Epithelial cell of esophagus (primary cell): Measurements from ENCODE around the gene TMBIM1.

Source experiments
- DNase-seq: peaks from one replicate; pipeline ENCODE4 v3.0.0; 2010; ENCODE audit warnings: low read depth
- H3K4me3 ChIP-seq: 2 replicates; pipeline ENCODE4 v1.5.1; 2011; ENCODE audit warnings: mild to moderate bottlenecking, low read length, control low read depth
- TF ChIP-seq, protein P1 (sequence below): IDR thresholded peaks from 2 replicates; pipeline ENCODE4 v1.5.1; 2011; ENCODE audit warnings: low read depth, mild to moderate bottlenecking, low read length, control low read depth, inconsistent platforms; ENCODE audit not compliant: insufficient read depth; ENCODE audit errors: missing control alignments

TMBIM1 gene

DNA sequence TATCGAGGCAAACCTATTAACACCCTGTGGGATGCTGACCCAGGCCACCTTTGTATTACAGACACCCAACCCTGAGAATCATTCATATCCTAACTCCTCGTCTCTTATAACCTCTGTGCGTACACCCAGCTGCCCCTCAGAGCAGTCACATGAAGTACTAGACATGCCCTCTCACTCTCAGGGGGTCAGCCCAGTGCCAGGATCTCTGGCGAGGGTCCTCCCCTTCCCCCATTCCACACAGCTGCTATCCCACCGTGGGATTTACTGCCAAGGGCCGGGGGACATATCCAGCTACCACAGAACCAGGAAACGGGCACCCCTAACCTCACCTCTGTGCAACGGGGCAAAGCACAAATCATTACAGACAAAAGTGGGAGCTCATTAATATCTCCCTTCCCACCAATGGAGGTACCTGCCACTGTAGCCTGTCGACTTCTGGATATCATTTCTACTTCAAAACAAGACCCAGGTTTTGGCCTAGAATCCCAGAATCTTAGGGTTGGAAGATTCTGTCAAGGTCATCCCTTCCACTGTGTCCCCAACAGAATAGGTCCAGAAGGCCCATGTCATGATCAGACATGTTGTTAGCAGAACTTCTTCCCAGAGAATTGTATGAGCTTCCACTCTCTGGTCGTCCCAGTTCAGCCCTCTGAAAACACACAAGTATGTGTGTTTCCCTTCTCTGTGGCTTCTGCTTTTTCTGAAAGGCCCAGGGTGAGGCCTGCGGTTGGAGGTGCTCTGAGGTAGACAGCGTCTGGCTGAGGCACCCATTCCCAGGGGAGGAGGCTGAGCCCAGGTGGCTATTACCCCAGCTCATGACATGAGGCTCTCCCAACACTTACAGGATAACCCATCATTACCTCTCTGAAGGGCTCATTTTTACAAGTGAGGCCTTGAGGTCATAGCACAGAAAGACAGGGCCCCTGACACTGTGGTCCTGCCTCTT is 1.7 kb downstream of the TMBIM1 start:
- peak; percentile 39 for DNase-seq
- H3K4me3 ChIP-seq: peak overlapping the region; percentile 95
- TF ChIP-seq, protein P1, sequence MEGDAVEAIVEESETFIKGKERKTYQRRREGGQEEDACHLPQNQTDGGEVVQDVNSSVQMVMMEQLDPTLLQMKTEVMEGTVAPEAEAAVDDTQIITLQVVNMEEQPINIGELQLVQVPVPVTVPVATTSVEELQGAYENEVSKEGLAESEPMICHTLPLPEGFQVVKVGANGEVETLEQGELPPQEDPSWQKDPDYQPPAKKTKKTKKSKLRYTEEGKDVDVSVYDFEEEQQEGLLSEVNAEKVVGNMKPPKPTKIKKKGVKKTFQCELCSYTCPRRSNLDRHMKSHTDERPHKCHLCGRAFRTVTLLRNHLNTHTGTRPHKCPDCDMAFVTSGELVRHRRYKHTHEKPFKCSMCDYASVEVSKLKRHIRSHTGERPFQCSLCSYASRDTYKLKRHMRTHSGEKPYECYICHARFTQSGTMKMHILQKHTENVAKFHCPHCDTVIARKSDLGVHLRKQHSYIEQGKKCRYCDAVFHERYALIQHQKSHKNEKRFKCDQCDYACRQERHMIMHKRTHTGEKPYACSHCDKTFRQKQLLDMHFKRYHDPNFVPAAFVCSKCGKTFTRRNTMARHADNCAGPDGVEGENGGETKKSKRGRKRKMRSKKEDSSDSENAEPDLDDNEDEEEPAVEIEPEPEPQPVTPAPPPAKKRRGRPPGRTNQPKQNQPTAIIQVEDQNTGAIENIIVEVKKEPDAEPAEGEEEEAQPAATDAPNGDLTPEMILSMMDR: no peak

DNA sequence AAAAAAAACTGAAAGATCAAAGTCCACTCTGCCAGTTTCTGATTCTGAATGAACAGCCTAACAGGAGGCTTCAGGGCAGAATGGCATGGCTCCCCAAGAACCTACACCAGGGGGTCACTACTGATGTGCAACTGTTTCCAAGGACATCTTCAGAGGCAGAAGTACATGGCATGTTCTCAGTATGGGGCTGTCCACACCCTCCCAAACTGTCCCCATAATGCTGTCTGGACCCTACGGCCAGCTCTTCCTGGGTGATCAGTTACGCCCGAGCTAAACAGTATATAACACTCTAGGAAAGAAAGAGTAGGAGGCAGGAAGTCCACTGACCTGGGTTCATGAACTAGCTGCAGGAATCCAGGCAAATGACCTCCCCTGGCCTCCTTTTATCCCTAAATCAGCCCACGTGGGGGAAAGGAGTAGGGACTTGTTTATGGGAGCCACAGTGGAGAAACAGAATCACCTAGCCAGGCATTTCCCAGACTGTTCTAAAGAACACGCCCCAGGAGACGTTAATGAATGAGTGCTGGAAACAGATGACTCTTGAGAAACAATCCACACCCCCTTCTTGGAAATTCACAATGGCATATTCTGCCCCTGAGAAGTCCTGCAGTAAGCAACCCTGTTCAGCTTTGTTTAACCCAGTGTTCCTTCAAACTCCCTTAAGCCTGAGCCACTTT is 2.5 kb downstream of the TMBIM1 start:
- peak; percentile 82 for DNase-seq
- H3K4me3 ChIP-seq: peak overlapping the region; percentile 95
- TF ChIP-seq, protein P1: no peak

DNA sequence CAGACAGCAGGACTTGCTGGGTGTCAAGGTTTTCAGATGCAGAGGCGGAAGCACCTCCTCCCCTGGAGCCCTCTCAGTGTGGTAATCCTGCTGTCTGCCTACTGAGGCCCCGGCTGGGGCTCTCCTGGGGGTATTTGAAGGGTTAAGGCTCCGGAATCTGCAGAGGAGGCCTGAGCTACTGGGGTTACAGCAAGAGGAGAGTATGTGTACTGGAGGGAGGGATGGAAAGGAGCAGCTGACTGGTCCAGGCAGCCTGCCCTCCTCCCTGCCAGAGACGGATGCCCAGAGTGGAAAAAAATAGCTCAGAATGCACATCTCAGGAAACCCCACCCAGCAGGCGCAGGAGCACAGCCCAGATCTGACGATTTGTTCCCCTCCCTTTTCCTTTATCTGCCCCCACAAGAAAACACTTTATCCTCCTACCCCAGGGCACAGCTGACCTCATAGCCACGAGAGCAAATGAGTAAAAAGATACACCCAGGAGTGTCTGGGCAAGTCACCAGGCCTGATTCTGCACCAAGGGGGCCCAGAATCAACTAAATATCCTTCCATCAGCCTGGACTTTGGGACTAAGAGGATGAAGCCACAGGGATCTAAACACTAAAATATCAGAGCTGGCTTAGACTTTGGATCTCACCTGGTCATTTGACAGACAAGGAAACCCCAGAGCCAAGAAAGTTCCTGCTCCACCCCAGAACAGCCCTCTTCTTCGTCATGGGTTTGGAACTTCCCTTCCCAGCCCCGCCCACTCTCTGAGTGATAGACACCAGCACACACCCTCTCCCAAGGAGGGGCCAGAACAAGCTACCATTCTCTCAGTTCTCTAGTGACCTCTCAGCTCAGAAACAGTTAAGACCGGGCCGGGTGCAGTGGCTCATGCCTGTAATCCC is 5.5 kb downstream of the TMBIM1 start:
- peak overlapping the region; percentile 54 for H3K4me3 ChIP-seq

DNA sequence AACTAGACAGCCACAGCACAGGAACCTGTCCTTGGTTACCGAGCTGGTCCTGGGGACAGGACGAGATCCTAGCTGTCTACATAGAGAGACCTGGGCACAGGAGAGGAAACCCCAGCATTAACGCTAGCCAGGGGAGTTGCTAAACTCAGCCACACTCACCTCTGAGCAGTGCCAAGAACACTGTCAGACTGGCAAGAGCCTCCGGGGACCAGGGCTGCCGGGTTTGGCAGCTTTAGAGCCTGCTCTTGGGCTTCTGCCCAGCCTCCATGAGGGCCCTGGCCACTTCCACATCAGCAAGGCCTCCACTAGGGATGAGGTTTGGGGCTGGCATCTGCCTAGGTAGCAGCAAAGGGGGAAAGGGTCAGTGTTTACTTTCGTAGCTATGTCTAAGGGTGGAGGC is 6.7 kb downstream of the TMBIM1 start:
- H3K4me3 ChIP-seq: peak overlapping the region; percentile 54
- TF ChIP-seq, protein P1: no peak
- peak; percentile 72 for DNase-seq

More for the DNA sequence above, 5.5 kb downstream of the TMBIM1 start:
- peak; percentile 98 for DNase-seq
- TF ChIP-seq, protein P1: no peak

DNA sequence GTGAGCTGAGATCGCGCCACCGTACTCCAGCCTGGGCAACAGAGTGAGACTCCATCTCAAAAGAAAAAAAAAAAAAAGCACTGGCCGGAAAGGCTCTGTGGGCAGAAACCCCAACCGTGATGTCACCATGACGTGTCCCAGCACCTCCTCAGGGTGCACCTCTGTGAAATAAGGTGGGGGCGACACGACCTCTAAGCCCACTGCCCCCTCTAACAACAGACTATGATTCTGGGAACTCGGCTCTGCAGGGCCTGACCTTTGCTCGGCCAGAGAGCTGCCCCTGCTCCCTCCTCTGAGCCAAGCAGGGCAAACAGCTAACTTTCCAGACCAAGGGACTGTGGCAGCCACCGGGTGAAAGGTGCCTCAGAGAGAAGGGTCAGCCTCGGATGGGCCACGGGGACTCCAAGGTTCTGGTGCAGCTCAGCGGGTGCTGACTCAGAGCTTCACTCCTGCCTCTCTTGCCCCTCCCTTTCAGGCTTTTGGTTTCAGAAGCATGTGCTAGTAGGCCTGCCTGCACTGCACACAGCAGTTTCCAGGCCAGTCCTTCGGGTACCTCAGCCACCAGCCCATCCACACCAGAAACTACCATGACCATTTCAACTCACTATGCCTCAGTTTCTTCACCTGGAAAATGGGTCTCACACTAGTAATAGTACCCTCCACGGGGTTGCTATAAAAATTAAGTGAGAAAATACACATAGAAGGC is 8.0 kb downstream of the TMBIM1 start:
- TF ChIP-seq, protein P1: no peak
- H3K4me3 ChIP-seq: peak overlapping the region; percentile 9
- DNase-seq: peak; percentile 90

DNA sequence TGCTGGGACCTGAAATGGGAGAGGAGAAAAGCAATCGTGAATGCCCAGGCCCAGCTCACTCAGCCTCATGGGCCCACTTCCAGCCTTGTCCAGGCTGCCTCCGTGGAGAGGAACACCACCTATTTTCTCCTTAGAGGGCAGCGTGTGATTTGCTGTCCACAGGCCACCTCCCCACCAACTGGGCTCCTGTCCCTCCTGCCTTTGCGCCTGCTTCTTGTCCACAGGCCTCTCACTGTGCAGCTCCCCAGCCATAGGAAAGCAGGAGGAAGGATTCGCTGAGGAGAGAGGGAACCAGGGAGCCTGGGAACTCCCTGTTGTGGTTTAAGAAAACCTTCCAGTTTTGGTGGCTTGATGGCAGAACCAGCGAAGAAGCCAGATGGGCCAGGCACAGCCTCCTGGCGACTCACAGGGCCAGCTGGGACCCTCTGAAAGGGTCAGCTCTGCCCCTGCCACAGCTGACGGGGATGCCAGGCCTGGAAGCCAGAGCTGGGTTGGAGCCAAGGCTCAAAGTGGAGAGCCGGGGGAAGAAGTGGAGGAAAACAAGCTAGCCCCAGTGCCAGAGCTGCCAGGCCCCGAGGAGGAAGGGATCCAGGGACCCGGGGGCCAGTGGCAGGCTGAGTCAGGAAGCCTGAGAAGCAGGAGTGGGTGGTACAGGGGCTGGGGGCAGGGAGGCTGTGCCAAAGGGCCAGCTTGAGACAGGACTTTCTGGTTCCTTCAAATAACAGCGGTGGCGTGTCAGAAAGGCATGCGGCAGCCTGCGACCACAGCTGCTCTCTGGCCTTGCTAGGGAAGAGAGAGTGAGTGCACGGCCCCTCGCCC is 9.9 kb downstream of the TMBIM1 start:
- peak overlapping the region; percentile 9 for H3K4me3 ChIP-seq
- peak; percentile 94 for DNase-seq
- TF ChIP-seq, protein P1: no peak
